CD14-positive monocyte (primary cell): ENCODE results near the gene ATP4A. TPM values are rescaled to one million over a fixed set of nuclear protein-coding genes. Genes with fewer than 3 reads are reported as not detected.

Source experiments
- DNase-seq, 3 donors: peaks; one replicate each; pipeline ENCODE4 v3.0.0-alpha.2; 2011 to 2022
- H2AFZ ChIP-seq: 2 replicates; pipeline ENCODE4 v1.6.0; 2012; ENCODE audit warnings: mild to moderate bottlenecking, low read depth, low read length, inconsistent platforms; ENCODE audit not compliant: insufficient read depth, poor library complexity, severe bottlenecking
- H3K27ac ChIP-seq, 2 donors: 1 replicate in 1 of 2; 2 replicates in 1 of 2; pipeline ENCODE4 v1.5.1; 2012 to 2013; ENCODE audit warnings: low read length in 2 of 2, control low read depth in 1 of 2, inconsistent platforms in 1 of 2, low read depth in 1 of 2, mild to moderate bottlenecking in 1 of 2
- H3K27me3 ChIP-seq, 2 donors: one replicate each; pipeline versions ENCODE4 v1.6.0 to v1.6.1; 2011 to 2013; ENCODE audit warnings: low read length in 2 of 2; ENCODE audit not compliant: control insufficient read depth in 2 of 2, insufficient read depth in 2 of 2
- H3K36me3 ChIP-seq, 2 donors: replicated peaks in 1 of 2; 1 replicate in 1 of 2; 2 replicates in 1 of 2; pipeline versions ENCODE4 v1.5.1 to v1.6.1; 2012 to 2013; ENCODE audit warnings: low read length in 2 of 2, control low read depth in 1 of 2, inconsistent platforms in 1 of 2, mild to moderate bottlenecking in 1 of 2; ENCODE audit not compliant: insufficient read depth in 2 of 2, control insufficient read depth in 1 of 2
- H3K4me1 ChIP-seq, 2 donors: 1 replicate in 1 of 2; 2 replicates in 1 of 2; pipeline versions ENCODE4 v1.5.1 to v1.6.1; 2012 to 2013; ENCODE audit warnings: low read length in 2 of 2, control low read depth in 1 of 2, inconsistent platforms in 1 of 2, mild to moderate bottlenecking in 1 of 2, moderate library complexity in 1 of 2; ENCODE audit not compliant: insufficient read depth in 2 of 2, control insufficient read depth in 1 of 2
- H3K4me2 ChIP-seq: replicated peaks from 2 replicates; pipeline ENCODE3; 2012; ENCODE audit warnings: low read length, moderate library complexity, mild to moderate bottlenecking; ENCODE audit not compliant: poor library complexity, severe bottlenecking; ENCODE audit errors: extremely low read depth
- H3K4me3 ChIP-seq, 3 experiments: fragments of 200-600 bp in 1 of 3; sonication (generic) in 1 of 3; replicated peaks in 1 of 3; 1 replicate in 2 of 3; 2 replicates in 1 of 3; pipeline ENCODE4 v1.5.1; 2011 to 2013; ENCODE audit warnings: low read length in 3 of 3, mild to moderate bottlenecking in 3 of 3, control low read depth in 2 of 3, low read depth in 2 of 3, inconsistent platforms in 1 of 3, moderate library complexity in 1 of 3
- H3K79me2 ChIP-seq: 2 replicates; pipeline ENCODE4 v1.6.0; 2012; ENCODE audit warnings: mild to moderate bottlenecking, control low read depth, inconsistent platforms, low read length, moderate library complexity; ENCODE audit not compliant: insufficient read depth
- H3K9ac ChIP-seq: 2 replicates; pipeline ENCODE4 v1.6.0; 2017; ENCODE audit warnings: low read length, mild to moderate bottlenecking; ENCODE audit not compliant: insufficient read depth, poor library complexity, severe bottlenecking
- H3K9me3 ChIP-seq, 2 donors: replicated peaks in 1 of 2; 1 replicate in 1 of 2; 2 replicates in 1 of 2; pipeline versions ENCODE4 v1.5.1 to v1.6.1; 2012 to 2013; ENCODE audit warnings: low read length in 2 of 2, control low read depth in 1 of 2; ENCODE audit not compliant: control insufficient read depth in 1 of 2, insufficient read depth in 1 of 2
- H4K20me1 ChIP-seq: 2 replicates; pipeline ENCODE4 v1.6.0; 2012; ENCODE audit warnings: mild to moderate bottlenecking, low read length, control low read depth, moderate library complexity; ENCODE audit not compliant: insufficient read depth
- H3K27ac Mint-ChIP-seq, 7 donors: one replicate each; pipeline ENCODE4 v1.8.0; 2020; ENCODE audit warnings: mild to moderate bottlenecking in 7 of 7, mixed read lengths in 7 of 7, moderate library complexity in 6 of 7, inconsistent platforms in 2 of 7
- H3K27me3 Mint-ChIP-seq, 3 donors: one replicate each; pipeline ENCODE4 v1.8.0; 2021 to 2022; ENCODE audit warnings: low read depth in 3 of 3, mild to moderate bottlenecking in 3 of 3, mixed read lengths in 3 of 3, moderate library complexity in 3 of 3, inconsistent platforms in 1 of 3
- H3K36me3 Mint-ChIP-seq, 2 donors: one replicate each; pipeline ENCODE4 v1.8.0; 2020; ENCODE audit warnings: mixed read lengths in 2 of 2, inconsistent platforms in 1 of 2, mild to moderate bottlenecking in 1 of 2
- H3K4me1 Mint-ChIP-seq: one replicate; pipeline ENCODE4 v1.8.0; 2020; ENCODE audit warnings: mild to moderate bottlenecking, mixed read lengths
- H3K4me3 Mint-ChIP-seq, 2 donors: one replicate each; pipeline ENCODE4 v1.8.0; 2020; ENCODE audit warnings: mild to moderate bottlenecking in 2 of 2, mixed read lengths in 2 of 2, moderate library complexity in 1 of 2
- H3K9me3 Mint-ChIP-seq, 7 donors: one replicate each; pipeline ENCODE4 v1.8.0; 2020 to 2022; ENCODE audit warnings: mixed read lengths in 7 of 7, mild to moderate bottlenecking in 6 of 7, moderate library complexity in 6 of 7, inconsistent platforms in 2 of 7
- CTCF ChIP-seq: fragments of 200-600 bp; IDR thresholded peaks from one replicate; pipeline ENCODE4 v1.8.0; 2022; ENCODE audit warnings: antibody characterized with exemption, mild to moderate bottlenecking
- WGBS: methylation state at CpG from one replicate; pipeline ENCODE4 v1.1.5; 2013; ENCODE audit warnings: missing lambda C conversion rate; ENCODE audit not compliant: insufficient coverage; 5-methylcytosine and 5-hydroxymethylcytosine counted together
- intact Hi-C, 2 donors: fragments of 100-400 bp; cut with micrococcal nuclease; formaldehyde crosslinking; loops; one replicate each; pipeline versions ENCODE4 v1.15.0 to v1.15.1; 2023
- polyA plus RNA-seq, 3 donors: library from polyadenylated mRNA; depleted of rRNA in 1 of 3; unstranded in 2 of 3; stranded (reverse) in 1 of 3; fragments of 300-500 nt in 2 of 3; fragments of >200 nt in 1 of 3; fragmentation: Illumina TruSeq in 2 of 3; gene quantifications; 1 replicate in 2 of 3; 2 replicates in 1 of 3; pipeline ENCODE4 v1.2.3, GENCODE V29; 2012 to 2021

ATP4A gene
- polyA plus RNA-seq, 3 donors = not detected

- Histone ChIP-seq H3K79me2 (peaks cover 8% of the 10 kb centered on the region), H2AFZ (no peak overlapping the region), H3K4me1 (peaks cover 21 to 28% of the 10 kb centered on the region in 2 donors), H3K9ac (no peak overlapping the region), H3K27ac (no peak overlapping the region), H3K27me3 (no peaks in the 10 kb centered on the region), H4K20me1 (no peaks in the 10 kb centered on the region), H3K4me3 (no peak overlapping the region), H3K4me2 (no peak overlapping the region), H3K9me3 (no peaks in the 10 kb centered on the region), H3K36me3 (peaks cover 0 to 2% of the 10 kb centered on the region in 2 donors)
- Mint-ChIP-seq H3K4me1 (peaks cover 24% of the 10 kb centered on the region), H3K4me3 (no peak overlapping the region), H3K27ac (peak overlapping the region in 1 of 7 donors; percentile 16), H3K9me3 (no peaks in the 10 kb centered on the region), H3K27me3 (peaks cover 0 to 2% (median 2%) of the 10 kb centered on the region in 3 donors), H3K36me3 (peaks cover 12 to 13% of the 10 kb centered on the region in 2 donors)
- intact Hi-C loops = no loop called here
- WGBS = 100% methylated on average over 4 of the region's 11 CpGs
- TF ChIP-seq CTCF = no peak
- no peak for DNase-seq
These were observed 21.2 kb downstream of the ATP4A start for GRCh38 chr19:35542209-35542608.

GRCh38 chr19:35540356-35540927 lies 23.0 kb downstream of the ATP4A start:
- intact Hi-C loops = no loop called here
- Histone ChIP-seq H4K20me1 (no peaks in the 10 kb centered on the region), H3K4me2 (no peak overlapping the region), H3K36me3 (no peaks in the 10 kb centered on the region), H3K27ac (no peak overlapping the region), H3K4me3 (no peak overlapping the region), H2AFZ (no peak overlapping the region), H3K9ac (no peak overlapping the region), H3K27me3 (no peaks in the 10 kb centered on the region), H3K79me2 (no peaks in the 10 kb centered on the region), H3K4me1 (peaks cover 10 to 13% of the 10 kb centered on the region in 2 donors), H3K9me3 (no peaks in the 10 kb centered on the region)
- no peaks in the 10 kb centered on the region for H3K9me3 Mint-ChIP-seq
- H3K27ac Mint-ChIP-seq = no peak overlapping the region
- TF ChIP-seq CTCF = no peak
- H3K36me3 Mint-ChIP-seq = peaks cover 7 to 8% of the 10 kb centered on the region in 2 donors
- peaks cover 13% of the 10 kb centered on the region for H3K4me1 Mint-ChIP-seq
- H3K4me3 Mint-ChIP-seq = no peak overlapping the region
- DNase-seq = no peak
- 61% methylated on average over 3 of the region's 7 CpGs for WGBS
- peaks cover 2 to 4% (median 2%) of the 10 kb centered on the region in 3 donors for H3K27me3 Mint-ChIP-seq
